Endodermal cell (in vitro differentiated cells): ENCODE results near the gene TEKTIP1. TPM values are rescaled to one million over a fixed set of nuclear protein-coding genes. Genes with fewer than 3 reads are reported as not detected.
A peak's percentile ranks its signal among the peaks of the same experiment; 100 is the strongest.

ENCODE experiments used
- DNase-seq: peaks from one replicate; pipeline ENCODE4 v3.0.0-alpha.2; 2017
- H3K27ac ChIP-seq: 2 replicates; pipeline ENCODE4 v1.5.1; 2013; ENCODE audit warnings: mild to moderate bottlenecking, low read depth, low read length, moderate library complexity
- H3K27me3 ChIP-seq: 2 replicates; pipeline ENCODE4 v1.6.1; 2013; ENCODE audit warnings: mild to moderate bottlenecking, low read length, moderate library complexity; ENCODE audit not compliant: insufficient read depth, control insufficient read depth, poor library complexity, severe bottlenecking
- H3K36me3 ChIP-seq: 2 replicates; pipeline ENCODE4 v1.7.0; 2013; ENCODE audit warnings: mild to moderate bottlenecking, low read length, moderate library complexity; ENCODE audit not compliant: control insufficient read depth, insufficient read depth
- H3K4me1 ChIP-seq: one replicate; pipeline ENCODE4 v1.7.0; 2013; ENCODE audit warnings: low read length; ENCODE audit not compliant: control insufficient read depth, insufficient read depth
- H3K4me3 ChIP-seq: 2 replicates; pipeline ENCODE4 v1.5.1; 2013; ENCODE audit warnings: mild to moderate bottlenecking, low read length, moderate library complexity
- H3K9ac ChIP-seq: 2 replicates; pipeline ENCODE4 v1.6.1; 2013; ENCODE audit warnings: mild to moderate bottlenecking, low read length, moderate library complexity; ENCODE audit not compliant: poor library complexity, severe bottlenecking; ENCODE audit errors: extremely low read depth
- H3K9me3 ChIP-seq: 2 replicates; pipeline ENCODE4 v1.6.1; 2013; ENCODE audit warnings: mild to moderate bottlenecking, low read length, moderate library complexity; ENCODE audit not compliant: control insufficient read depth
- H3K27ac Mint-ChIP-seq: 2 replicates; pipeline ENCODE4 v1.8.0; 2020; ENCODE audit warnings: mixed read lengths
- H3K27me3 Mint-ChIP-seq: 2 replicates; pipeline ENCODE4 v1.8.0; 2021; ENCODE audit warnings: mild to moderate bottlenecking, mixed read lengths; ENCODE audit not compliant: insufficient read depth
- H3K36me3 Mint-ChIP-seq: 2 replicates; pipeline ENCODE4 v1.8.0; 2020; ENCODE audit warnings: low read depth, mixed read lengths
- H3K4me1 Mint-ChIP-seq: 2 replicates; pipeline ENCODE4 v1.8.0; 2020; ENCODE audit warnings: mixed read lengths
- H3K4me3 Mint-ChIP-seq: 2 replicates; pipeline ENCODE4 v1.8.0; 2020; ENCODE audit warnings: mild to moderate bottlenecking, moderate library complexity, mixed read lengths
- H3K9me3 Mint-ChIP-seq: 2 replicates; pipeline ENCODE4 v1.8.0; 2020; ENCODE audit warnings: mild to moderate bottlenecking, mixed read lengths
- CTCF ChIP-seq: fragments of 200-600 bp; sonication (generic); conservative IDR thresholded peaks from 2 replicates; pipeline ENCODE4 v1.5.0; 2021; ENCODE audit warnings: antibody characterized with exemption, mild to moderate bottlenecking
- WGBS, 2 experiments: methylation state at CpG; one replicate each; pipeline versions ENCODE4 v1.1.5 to v1.1.7; 2013; ENCODE audit warnings: missing lambda C conversion rate in 2 of 2, mixed read lengths in 1 of 2; ENCODE audit not compliant: insufficient coverage in 1 of 2, insufficient read length in 1 of 2; 5-methylcytosine and 5-hydroxymethylcytosine counted together
- total RNA-seq, 2 donors: library from RNA; stranded (reverse); fragmentation: NEBNext Ultra II Directional in 1 of 2; extraction: Animal tissue kit (Norgen Biotek cat#: 25700) in 1 of 2; gene quantifications; 2 replicates in 1 of 2; 3 replicates in 1 of 2; pipeline ENCODE4 v1.2.1, GENCODE V29; 2021

The TEKTIP1 gene
- total RNA-seq, 2 donors from 2014 or later = 4.6 to 5.7 TPM

- no peak overlapping the region for H3K27ac Mint-ChIP-seq
Measured at GRCh38 chr19:3522421-3523360, 16.3 kb upstream of the TEKTIP1 start.

GRCh38 chr19:3523361-3524077 lies 15.5 kb upstream of the TEKTIP1 start:
- WGBS, 2 experiments = 95 to 96% methylated on average over 9 to 21 of the region's 21 CpGs
- Mint-ChIP-seq H3K27me3 (no peaks in the 10 kb centered on the region), H3K27ac (peak overlapping the region; percentile 49)

More at GRCh38 chr19:3522421-3523360, 16.3 kb upstream of the TEKTIP1 start:
- 94 to 96% methylated on average over 25 to 40 of the region's 40 CpGs for WGBS, 2 experiments
- Histone ChIP-seq H3K27me3 (no peaks in the 10 kb centered on the region), H3K9me3 (no peaks in the 10 kb centered on the region), H3K36me3 (peaks cover 28% of the 10 kb centered on the region), H3K4me1 (no peaks in the 10 kb centered on the region), H3K4me3 (no peak overlapping the region), H3K9ac (no peak overlapping the region), H3K27ac (no peak overlapping the region)
- Mint-ChIP-seq H3K27me3 (no peaks in the 10 kb centered on the region), H3K4me3 (no peak overlapping the region), H3K36me3 (peaks cover 31% of the 10 kb centered on the region), H3K9me3 (no peaks in the 10 kb centered on the region), H3K4me1 (peaks cover 5% of the 10 kb centered on the region)
- TF ChIP-seq CTCF = no peak
- no peak for DNase-seq

More at GRCh38 chr19:3523361-3524077, 15.5 kb upstream of the TEKTIP1 start:
- no peak overlapping the region for H3K27ac ChIP-seq
- no peak for TF ChIP-seq CTCF
- DNase-seq = no peak
- H3K36me3 ChIP-seq = peaks cover 34% of the 10 kb centered on the region
- H3K4me3 ChIP-seq = no peak overlapping the region
- Mint-ChIP-seq H3K36me3 (peaks cover 31% of the 10 kb centered on the region), H3K9me3 (no peaks in the 10 kb centered on the region), H3K4me1 (peaks cover 1% of the 10 kb centered on the region), H3K4me3 (no peak overlapping the region)
- H3K9ac ChIP-seq = no peak overlapping the region
- H3K27me3 ChIP-seq = no peaks in the 10 kb centered on the region
- H3K4me1 ChIP-seq = no peaks in the 10 kb centered on the region
- H3K9me3 ChIP-seq = no peaks in the 10 kb centered on the region
